GM18507 (cell line): ENCODE data around the gene ERC1.
"Not testable (repeated sequence)": the region's sequence is repeated elsewhere in the genome, so short reads cannot be mapped to it uniquely, and the experiment has no call there.

Source experiments
- DNase-seq: peaks from one replicate; pipeline ENCODE4 v3.0.0; 2011; ENCODE audit warnings: low read depth; ENCODE audit not compliant: insufficient read length; ENCODE audit errors: extremely low spot score
- FAIRE-seq: peaks from 2 replicates; lab custom pipeline; 2011; peaks lifted over from hg19 to GRCh38; lab: Jason Lieb, UNC

Gene ERC1

GRCh38 chr12:1204581-1205121, 213.6 kb downstream of the ERC1 start:
- FAIRE-seq (peak; percentile 84), DNase-seq (no peak)

DNA sequence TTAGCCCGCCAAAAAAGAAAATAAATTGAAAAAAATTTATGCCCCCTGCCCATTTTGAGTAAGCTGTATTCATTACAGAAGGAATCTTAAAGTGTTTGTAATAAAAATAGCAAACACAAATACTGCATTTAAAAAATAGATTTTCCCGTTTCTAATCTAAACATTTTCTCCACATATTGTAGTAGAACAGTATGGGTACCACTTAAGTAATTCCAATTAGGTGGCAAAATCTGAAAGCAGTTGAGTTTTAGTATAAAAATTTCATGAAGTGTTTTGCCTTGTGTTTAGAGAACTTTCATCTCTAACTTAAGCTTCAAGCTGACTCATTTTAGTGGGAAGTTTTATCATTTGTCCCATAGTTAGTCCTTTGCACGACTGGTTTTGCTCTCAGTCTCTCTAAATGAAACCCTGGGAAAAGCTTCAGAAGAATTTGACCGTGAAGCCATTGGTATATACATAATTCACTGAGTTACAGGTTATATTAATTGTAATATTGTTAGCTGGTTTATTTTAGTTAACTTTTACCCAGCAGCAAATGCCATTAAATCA, 214.6 kb downstream of the ERC1 start:
- DNase-seq (no peak), FAIRE-seq (no peak)

DNA sequence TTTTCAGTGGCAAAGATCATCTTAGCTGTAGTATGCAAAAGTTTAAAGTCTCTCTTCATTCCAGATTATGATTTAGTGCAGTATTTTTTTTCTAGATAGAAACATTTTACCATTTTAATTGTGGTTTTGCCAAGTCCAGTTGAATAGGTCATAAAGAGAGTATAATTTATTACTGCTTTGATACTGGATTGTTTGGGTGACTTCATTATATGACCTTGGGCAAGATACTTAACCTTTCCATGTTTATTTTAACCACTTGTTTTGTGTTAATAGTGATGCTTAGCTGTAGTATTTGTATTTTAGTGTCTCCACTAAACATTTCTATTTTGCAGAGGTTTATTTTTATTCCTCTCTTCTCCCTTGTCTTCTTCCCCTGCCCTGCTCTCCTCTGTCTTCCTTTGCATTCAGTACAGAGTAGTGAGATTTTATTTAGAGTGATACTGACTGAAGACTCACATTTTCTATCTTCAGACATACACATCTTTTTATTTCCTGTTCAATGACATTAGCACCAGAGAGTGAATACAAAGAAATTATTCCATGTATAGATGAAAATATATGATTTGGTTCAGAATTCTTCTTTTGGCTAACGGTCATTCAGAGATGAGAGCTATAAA, 215.2 kb downstream of the ERC1 start:
- FAIRE-seq (peak; percentile 12), DNase-seq (no peak)

- DNase-seq (no peak), FAIRE-seq (no peak)
Observed at GRCh38 chr12:1207276-1207675, 216.3 kb downstream of the ERC1 start.

DNA sequence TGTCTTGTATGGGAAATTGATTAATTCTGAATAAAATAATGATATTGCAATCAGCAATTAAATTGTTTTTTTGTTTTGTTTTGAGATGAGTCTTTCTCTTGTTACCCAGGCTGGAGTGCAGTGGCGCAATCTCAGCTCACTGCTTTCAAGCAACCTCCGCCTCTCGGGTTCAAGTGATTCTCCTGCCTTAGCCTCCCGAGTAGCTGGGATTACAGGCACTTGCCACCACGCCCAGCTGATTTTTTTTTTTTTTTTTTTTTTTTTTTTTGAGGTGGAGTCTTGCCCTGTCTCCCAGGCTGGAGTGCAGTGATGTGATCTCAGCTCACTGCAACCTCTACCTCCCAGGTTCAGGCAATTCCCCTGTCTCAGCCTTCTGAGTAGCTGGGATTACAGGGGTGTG, 217.7 kb downstream of the ERC1 start:
- not testable (repeated sequence) for FAIRE-seq, DNase-seq

DNA sequence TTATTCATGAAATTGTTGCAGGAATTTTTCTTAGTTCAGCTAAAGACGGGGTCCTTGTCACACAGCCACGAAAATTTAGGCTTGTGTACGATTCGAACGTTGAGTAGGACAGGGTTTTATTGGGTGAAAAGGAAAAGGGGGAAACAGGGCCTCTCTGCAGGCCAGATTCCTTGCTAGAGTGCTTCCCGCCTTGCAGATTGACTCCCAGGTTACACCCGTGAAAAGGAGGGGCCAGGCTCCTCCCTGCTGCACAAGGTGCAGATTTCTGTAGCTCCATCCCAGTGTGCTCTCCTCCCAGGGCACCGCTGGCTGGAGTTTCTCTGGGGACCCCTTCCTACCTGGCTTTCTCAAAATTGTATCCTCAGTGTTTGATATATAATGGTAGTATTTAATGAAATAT, 221.5 kb downstream of the ERC1 start:
- DNase-seq, result no peak
- no peak for FAIRE-seq

DNA sequence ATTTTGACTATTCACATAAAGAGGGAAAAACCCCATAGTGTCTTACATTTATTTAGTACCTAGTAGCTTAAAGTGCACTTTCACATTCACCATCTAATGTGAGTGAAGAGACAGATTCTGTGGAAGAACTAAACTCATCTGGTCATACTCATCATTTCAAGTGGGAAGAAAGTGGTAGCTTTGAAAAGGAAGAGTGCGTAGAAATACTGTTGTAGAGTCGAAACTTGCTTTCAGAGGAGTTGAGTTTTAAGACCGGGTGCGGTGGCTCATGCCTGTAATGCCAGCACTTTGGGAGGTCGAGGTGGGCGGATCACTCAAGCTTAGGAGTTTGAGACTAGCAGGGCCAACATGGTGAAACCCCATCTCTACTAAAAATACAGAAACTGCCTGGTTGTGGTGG, 222.2 kb downstream of the ERC1 start:
- DNase-seq (no peak), FAIRE-seq (no peak)

DNA sequence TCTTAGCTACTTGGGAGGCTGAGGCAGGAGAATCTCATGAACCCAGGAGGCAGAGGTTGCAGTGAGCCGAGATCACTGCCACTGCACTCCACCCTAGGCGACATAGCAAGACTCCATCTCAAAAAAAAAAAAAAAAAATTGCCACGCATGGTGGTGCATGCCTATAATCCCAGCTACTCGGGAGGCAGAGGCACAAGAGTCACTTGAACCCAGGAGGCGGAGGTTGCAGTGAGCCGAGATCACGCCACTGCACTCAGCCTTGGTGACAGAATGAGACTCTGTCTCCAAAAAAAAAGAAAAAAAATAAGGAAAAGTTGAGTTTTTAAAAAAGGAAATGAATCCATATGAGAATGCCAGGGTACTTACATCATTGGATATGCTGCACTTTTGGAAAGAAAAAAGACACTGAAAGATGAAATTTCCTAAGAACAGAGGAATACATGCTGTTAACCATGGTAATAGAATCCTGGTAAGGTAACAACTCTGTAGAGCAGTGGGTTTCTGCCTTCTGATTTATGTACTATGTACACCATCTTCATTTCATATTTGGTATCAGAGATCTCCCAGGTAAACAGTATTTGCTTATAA, 222.7 kb downstream of the ERC1 start:
- DNase-seq, result no peak
- no peak for FAIRE-seq

GRCh38 chr12:1216560-1216959, 225.5 kb downstream of the ERC1 start:
- no peak for FAIRE-seq
- DNase-seq, result no peak

DNA sequence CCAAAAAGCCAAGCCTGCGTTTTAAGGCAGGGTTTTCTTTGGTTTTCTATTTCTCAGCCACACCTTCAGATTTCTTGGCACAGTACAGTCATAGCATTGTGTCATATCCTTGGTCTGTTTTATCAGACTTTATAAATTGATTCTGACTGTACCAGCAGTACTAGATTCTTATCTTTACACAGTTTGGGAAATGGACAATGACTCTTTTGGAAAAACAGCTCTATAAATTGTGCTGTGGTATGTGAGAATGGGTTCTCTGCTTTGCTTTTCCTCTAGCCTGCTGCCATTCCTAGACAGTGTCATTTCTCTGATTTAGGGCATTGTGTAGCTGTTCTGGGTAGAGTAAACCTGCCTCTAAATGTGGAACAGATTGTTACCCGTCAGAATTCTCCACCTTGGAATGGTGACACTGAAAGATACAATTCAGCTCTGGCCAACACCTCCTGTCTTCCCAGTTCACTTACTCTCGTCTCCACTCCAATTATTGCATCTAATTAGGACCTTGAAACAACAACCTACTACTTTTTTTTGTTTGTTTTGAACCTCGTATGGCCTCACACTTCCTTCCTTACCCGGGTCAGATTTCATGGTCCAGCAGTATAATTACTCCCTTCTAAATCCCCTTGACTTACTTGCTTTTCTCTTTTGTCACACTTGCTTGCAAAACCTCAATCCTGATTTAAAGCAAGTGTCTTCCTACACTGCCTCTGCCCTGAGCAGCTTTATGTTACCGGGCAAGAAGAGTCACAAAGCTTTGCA, 226.3 kb downstream of the ERC1 start:
- FAIRE-seq (no peak), DNase-seq (no peak)

GRCh38 chr12:1218369-1218768, 227.3 kb downstream of the ERC1 start:
- no peak for FAIRE-seq
- DNase-seq, result no peak

GRCh38 chr12:1220127-1221092, 229.4 kb downstream of the ERC1 start:
- DNase-seq (no peak), FAIRE-seq (no peak)

- FAIRE-seq (no peak), DNase-seq (no peak)
Observed at GRCh38 chr12:1222858-1223639, 232.0 kb downstream of the ERC1 start.

DNA sequence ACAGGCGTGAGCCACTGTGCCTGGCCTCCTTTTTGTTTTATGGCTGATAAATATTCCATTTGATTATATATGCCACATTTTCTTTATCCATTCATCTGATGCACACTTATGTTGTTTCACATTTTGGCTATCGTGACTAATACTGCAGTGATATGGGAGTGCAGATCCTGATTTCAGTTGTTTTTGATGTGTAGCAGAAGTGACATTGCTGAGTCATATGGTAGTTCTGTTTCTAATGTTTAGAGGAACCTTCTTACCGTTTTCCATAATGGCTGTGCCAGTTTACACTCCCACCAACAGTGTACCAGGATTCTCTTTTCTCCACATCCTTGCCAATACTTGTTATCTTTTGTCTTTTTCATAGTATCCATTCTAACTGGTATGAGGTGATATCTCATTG, 235.9 kb downstream of the ERC1 start:
- FAIRE-seq (peak; percentile 12), DNase-seq (no peak)

- DNase-seq (no peak), FAIRE-seq (no peak)
Observed at GRCh38 chr12:1234073-1234472, 243.1 kb downstream of the ERC1 start.

- FAIRE-seq, result no peak
- DNase-seq, result no peak
Observed at GRCh38 chr12:1246637-1247036, 255.6 kb downstream of the ERC1 start.

GRCh38 chr12:1250641-1251040, 259.6 kb downstream of the ERC1 start:
- DNase-seq, result no peak
- no peak for FAIRE-seq

DNA sequence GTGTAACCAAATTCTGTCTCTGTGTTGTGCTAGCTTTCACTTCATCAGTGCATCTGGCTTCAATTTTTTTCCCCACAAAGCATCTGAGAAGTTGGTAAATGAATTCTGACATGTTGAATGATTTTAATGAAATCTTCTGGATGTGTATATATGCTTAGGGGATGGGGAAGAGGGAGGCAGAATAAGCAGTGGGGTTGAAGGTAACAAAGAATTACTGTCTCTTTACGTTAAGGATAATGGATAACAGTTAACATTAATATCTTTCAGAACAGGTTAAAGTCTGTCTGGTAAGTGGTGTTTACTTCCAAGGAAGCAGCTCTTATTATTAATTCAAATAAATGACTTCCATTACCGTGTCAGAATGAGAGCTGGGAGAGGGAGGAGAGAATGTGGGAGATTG, 261.7 kb downstream of the ERC1 start:
- DNase-seq (no peak), FAIRE-seq (no peak)

GRCh38 chr12:1255125-1255524, 264.1 kb downstream of the ERC1 start:
- FAIRE-seq, result not testable (repeated sequence)

More at GRCh38 chr12:1255125-1255524, 264.1 kb downstream of the ERC1 start:
- not testable (repeated sequence) for DNase-seq
